ENCODE measurements around the gene TPTE.
"Not testable (repeated sequence)": the region's sequence is repeated elsewhere in the genome, so short reads cannot be mapped to it uniquely, and the experiment has no call there.

TPTE gene

DNA sequence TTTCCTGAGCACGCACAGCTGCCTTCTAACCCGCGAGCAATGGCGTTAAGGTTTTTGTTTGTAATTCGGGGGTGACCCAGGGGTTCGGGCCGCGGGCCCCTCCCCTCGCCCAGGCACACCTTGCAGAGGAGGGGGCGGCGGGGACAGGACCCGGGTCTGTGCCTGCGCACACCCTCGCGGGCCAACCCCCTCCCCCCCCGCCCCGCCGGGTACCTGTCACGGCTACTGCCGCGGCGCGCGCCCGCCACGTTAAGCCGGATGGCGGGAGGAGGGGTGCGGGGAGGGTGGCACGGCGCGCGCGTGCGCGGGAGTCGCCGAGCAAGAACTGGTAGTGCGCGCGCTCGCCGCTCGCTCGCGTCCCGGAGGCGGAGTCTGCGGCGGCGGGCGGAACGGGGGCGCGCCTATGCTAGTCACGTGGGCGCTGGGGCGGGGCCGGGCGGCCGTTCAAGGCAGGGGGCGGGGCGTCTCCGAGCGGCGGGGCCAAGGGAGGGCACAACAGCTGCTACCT lies at the start of gene TPTE:
TPTE (plus strand) TSS at position 493 of the 508 bp plus-strand sequence. CDS start 17,141 bp downstream, outside the sequence.
- DNase-seq = no peak

DNA sequence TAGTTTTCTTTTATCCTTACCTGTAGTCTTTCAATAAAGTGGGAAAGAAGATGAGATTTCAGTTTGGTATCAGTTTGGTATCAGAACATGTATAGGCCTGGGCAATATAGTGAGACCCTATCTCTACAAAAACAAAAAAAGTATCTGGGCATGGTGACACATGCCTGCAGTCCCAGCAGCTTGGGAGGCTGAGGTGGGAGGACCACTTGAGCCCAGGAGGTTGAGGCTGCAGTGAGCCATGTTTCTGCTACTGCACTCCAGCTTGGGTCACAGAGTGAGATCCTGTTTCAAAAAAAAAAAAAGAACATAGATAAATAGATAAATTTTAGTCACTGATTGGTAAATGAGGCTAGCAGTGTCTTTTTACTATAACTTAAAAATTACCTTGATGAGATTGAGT lies 49.4 kb upstream of the TPTE start:
- DNase-seq = not testable (repeated sequence)

DNA sequence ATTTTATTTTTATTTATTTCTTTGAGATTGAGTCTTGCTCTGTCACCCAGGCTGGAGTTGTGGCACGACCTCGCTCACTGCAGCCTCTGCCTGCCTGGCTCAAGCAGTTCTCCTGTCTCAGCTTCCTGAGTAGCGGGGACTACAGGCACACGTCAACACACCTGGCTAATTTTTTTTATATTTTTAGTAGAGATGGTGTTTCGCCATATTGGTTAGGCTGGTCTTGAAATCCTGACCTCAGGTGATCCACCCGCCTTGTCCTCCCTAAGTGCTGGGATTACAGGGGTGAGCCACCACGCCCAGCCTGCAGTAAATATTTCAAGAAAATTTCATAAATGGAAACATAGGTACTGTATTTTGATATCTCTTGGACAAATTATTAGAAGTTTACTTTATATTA lies 43.6 kb upstream of the TPTE start:
- not testable (repeated sequence) for DNase-seq

DNA sequence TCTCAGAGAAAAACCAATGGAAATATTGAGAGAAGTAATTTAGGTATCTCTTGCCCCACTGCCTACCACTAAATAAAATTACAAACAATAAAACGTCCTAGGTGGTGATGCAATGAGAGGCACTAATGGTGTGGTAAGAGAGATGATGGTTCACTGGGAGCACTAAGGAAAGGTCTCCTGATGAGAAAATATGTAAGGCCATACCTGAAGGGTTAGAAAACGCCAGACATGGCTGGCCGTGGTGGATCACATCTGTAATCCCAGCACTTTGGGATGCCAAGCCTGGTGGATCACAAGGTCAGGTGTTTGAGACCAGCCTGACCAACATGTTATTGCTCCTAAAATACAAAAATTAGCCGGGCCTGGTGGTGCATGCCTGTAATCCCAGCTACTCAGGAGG lies 41.5 kb upstream of the TPTE start:
- not testable (repeated sequence) for DNase-seq

DNA sequence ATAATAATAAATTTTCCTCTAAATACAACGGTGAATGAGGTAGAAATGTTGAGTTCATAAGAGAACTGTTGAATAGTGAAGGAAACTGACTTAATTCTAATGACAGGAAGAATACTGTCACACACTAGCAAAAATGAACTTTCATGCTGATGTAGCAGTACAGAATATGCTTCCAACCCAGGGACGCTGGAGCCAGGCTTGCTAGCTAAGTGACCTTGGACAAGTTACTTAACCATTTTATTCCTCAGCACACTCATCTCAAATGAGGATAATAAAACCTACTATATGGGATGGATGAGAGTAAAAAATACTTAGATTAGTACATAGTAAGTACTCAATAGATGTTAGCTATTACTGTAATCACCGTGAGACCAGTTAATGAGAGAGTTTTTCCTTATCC lies 36.5 kb upstream of the TPTE start:
- not testable (repeated sequence) for DNase-seq

DNA sequence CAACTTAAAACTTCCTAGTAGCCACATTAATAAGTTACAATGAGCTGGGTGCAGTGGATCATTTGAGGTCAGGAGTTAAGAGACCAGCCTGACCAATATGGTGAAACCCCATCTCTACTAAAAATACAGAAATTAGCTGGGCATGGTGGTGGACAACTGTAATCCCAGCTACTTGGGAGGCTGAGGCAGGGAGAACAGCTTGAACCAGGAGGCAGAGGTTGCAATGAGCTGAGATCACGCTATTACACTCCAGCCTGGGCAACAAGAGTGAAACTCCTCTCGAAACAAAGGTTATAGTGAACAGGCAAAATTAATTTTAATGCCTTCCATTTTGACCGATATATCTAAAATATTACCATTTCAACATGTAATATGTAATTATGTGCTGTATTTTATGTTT lies 30.9 kb upstream of the TPTE start:
- not testable (repeated sequence) for DNase-seq

DNA sequence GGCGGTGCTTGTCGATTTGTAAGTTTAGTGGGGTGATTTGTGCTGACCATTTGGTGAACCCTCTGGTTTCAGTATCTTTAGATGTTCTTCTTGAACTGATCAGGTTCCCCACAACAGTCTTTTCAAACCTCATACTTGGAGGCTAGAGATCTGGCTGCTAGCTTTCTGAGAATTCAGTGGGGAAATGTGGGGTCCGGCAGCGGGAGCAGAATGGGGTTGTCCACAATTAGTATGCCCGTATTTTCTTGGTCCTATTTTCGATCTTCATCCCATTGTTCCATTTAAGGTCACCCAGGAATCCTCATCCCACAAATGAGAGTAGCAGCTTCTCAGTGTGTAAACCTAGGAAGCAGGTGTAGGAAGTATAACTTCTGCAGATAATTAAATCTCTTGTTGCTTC lies 10.3 kb upstream of the TPTE start:
- DNase-seq = no peak

DNA sequence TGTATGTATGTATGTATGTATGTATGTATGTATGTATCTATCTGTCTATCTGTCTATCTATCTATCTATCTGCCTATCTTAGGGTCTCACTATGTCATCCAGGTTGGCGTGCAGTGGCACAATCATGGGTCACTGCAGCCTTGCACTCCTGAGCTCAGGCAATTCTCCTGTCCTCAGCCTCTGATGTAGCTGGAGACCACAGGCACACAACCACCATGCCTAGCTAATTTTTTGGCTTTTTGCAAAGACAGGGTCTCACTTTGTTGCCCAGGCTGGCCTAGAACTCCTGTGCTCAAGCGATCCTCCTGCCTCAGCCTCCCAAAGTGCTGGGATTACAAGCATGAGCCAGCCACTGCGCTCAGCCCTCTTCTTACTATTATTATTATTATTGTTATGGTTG lies 4.5 kb upstream of the TPTE start:
- not testable (repeated sequence) for DNase-seq

DNA sequence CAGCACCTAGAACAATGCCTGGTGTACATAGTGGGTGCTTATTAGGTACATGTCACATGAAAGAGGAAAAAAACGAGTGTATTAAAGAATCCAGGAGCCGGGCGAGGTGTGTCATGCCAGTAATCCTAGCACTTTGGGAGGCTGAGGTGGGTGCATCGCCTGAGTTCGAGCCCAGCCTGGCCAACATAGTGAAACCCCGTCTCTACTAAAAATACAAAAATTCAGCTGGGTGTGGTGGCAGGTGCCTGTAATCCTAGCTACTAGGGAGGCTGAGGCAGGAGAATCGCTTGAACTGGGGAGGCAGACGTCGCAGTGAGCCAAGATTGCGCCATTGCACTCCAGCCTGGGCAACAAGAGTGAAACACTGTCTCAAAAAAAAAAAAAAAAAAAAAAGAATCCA lies 3.5 kb upstream of the TPTE start:
- DNase-seq = not testable (repeated sequence)

DNA sequence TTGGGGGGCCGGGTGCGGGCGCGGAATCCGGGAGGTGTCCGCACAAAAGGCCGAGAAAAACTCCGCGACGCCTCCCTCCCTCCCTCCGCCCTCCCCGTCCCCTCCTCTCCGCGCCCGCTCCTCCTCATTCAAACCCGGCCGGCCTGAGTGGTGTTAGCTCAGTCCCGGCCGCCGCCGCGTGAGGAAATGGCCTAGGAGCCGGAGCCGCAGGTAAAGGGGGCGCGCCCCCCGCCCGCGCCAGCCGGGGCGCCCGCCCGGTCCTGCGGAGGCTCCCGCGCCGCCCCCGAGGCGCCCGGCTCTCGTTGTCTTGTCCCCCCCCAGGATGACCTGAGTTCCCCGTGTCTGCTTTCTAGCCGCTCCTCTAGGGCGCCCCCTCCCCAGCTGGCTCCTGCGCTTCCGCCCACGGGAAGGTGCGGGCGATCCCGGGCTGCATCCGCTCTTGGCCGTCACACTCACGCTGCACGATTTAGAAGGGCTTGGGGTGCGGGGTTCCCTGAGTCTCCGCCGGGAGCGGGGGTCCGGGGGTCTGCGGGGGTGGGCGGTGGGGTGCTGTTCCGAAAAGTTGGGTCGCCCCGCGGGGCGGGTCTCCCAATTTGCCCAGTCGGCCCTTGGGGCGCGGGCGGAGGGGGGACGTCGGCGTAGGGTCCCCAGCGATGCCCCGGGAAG lies 585 bp downstream of the TPTE start:
- DNase-seq = not testable (repeated sequence)

DNA sequence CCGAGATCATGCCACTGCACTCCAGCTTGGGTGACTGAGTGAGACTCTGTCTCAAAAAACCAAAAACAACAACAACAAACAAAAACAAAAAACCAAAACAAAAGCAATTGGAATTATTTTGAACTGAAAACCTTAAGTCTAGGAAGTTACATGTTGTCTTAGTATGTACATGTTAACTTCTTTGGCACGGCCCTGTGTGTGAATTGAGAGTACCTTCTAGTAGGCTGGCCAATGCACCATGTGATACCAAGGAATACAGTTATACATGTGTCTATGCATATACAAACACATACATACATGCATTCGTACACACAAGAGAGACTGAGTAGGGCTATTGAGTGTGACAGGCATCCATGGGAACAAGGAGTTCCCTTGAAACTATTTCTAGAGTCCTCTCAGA lies 18.6 kb downstream of the TPTE start:
- DNase-seq = no peak

DNA sequence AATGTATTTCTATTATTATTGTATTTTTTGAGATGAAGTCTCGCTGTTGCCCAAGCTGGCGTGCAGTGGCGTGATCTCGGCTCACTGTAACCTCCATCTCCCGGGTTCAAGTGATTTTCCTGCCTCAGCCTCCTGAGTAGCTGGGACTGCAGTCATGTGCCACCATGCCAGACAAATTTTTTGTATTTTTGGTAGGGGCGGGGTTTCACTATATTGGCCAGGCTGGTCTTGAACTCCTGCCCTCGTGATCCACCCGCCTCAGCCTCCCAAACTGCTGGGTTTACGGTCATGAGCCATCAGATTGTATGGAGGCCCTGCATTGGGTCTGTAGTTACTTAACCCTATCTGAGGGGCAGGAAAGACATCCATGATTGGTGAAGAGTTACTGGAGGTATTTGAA lies 23.0 kb downstream of the TPTE start:
- not testable (repeated sequence) for DNase-seq

DNA sequence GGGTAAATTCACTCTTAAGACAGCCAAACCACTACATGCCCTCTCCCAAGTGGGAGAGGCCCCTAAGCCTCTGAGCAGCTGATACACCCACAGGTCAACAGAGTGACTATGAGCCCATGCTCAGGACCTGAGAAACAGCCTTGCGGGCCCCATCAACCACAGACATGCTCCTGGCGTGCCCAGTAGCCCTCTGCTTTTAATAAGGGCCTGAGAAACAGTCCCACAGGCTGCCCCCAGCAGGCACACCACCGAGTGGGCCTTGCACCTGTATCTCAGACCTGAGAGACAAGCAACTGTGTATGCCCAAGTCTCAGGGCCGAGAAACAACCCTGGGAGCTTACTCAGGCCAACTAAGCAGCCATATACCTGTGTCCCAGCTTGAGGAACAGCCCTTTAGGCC lies 26.5 kb downstream of the TPTE start:
- DNase-seq = not testable (repeated sequence)

DNA sequence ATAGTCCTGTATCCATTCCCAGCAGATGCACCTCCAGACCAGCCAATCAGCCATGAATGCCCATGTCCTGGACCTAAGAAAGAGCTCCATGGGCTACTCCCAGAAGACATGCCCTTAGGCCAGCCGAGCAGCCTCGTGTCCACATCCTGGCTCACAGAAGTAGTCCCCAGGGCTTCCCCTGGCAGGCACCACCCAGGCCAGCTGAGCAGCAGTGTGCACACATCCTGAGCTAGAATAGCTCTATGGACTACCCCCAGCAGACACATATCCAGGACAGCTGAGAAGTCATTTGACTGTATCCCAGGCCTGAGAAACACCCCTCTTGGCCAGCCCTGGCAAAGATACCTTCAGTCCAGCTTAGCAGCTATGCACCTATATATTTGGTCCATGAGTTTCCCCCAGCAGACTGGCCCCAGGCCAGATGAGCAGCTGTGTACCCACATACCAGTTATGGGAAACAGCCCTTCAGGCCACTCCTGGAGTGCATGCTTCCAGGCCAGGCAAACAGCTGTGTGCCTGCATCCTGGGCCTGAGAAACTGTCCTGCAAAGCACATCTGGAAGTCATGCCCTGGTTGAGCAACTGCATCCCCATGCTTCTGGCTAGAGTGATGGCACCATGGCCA lies 27.1 kb downstream of the TPTE start:
- not testable (repeated sequence) for DNase-seq

DNA sequence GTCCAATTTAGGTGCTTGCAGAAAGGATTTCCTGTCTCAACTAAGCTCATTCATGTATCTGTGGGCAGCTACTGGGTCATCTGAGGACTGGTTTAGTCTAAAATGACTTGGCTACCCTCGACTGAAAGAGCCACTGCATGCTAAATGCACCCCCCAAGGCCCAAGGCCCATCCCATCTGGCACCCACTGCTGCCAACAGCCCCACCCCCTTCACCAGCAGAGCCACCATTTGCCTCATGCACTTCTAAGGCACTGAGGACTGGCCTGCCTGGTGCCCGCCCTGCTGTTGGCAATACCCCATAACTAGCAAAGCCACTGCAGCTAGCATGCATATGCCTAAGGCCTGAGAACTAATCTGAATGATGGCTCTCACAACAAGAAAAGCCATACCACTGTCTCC lies 49.4 kb downstream of the TPTE start:
- not testable (repeated sequence) for DNase-seq

DNA sequence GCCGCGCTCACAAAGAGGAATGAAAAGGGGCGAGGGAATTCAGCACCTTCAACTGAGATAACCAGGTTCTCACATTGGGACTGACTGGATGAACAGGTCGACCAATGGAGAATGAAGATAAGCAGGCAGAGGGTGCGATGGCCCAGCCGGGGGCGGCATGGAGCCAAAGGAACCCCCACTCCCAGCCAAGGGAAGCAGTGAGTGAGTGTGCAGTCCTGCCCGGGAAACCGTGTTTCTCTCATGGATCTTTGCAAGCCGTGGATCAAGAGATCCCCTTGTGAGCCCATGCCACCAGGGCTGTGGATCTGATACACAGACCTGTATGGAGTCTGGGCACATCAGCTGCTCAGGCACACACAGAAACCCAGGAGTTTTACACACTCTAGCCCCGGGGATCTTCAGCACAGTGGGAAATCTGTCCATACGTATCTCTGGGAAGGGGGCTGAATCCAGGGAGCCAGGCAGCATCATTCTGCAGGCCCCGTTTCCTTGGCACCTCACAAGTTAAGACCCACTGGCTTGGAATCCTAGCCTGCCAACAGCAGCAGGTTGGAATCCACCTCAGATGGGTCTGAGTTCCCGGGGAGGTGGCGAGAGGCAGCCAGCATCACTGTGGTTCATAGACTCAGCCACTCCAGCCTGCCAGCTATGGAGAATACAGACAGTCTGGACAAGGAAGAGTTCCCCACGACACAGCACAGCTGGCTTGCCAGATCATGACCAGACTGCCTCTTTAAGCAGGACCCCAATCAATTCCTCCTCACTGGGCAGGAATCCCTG lies 53.3 kb downstream of the TPTE start:
- not testable (repeated sequence) for DNase-seq

DNA sequence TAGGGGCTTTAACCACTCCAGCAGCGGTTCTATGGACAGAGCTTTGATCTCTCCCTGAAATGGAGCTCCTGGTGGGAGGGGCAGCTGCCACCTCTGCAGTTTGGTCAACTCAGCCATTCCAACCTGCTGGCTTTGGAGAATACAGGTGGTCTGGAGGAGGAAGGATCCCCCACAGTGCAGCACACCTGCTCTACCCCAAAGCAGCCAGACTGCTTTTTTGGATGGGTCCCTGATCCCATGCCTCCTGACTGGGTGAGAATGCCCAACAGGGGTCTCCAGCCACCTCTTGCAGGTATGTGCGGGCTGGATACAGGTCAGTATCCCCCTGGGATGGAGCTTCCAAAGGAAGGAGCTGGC lies 53.9 kb downstream of the TPTE start:
- no peak for DNase-seq

DNA sequence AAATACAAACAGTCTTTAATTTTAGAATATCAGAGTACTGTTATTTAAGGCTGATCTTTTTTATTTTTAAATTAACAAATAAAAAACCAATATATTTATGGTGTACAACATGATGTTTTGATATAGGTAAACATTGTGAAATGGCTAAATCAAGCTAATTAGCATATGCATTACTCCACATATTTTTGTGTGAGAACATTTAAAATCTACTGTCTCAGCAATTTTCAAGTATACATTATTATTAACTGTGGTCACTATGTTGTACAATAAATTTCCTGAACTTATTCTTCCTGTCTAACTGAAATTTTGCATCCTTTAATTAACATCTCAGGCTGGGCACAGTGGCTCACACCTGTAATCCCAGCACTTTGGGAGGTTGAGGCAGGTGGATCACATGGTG lies 57.5 kb downstream of the TPTE start:
- not testable (repeated sequence) for DNase-seq

DNA sequence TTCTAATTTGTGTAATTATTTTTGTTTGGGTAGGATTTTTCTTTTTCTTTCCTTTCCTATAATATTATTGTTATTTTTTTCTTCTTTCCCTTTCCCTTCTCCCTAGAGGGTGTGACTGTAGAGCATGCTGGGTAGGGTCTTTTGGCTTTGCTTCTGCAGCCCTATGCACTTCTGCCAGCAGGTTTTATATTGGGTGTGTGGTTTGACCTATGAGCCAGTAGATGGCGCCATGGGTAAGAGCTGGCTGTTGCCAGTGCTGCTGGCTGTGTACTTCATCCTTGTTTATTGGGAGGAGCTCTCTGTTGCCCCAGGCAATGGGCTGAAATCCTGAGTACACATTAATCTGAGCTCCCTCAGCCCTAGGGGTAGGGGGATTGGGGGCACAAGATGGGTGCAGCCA lies 67.7 kb downstream of the TPTE start:
- not testable (repeated sequence) for DNase-seq

DNA sequence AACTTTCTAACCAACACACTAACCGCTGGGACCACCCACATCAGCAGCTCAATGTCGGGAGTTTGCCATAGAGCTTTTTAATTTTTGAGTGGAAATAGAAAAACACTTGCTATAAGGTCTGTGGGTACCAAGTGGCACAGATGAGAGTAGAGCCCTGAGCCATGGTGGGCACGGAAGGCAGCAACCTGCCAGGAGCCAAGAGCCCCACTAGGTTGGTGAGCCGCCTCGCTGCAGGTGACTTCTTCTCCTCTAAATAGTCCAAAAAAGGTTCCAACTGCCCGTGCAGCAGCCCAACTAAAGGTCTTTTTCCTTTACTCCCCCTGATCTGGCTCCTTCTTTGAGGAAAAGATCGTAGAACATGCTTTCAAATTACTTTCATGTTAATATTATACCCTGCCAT lies 85.7 kb downstream of the TPTE start:
- not testable (repeated sequence) for DNase-seq

DNA sequence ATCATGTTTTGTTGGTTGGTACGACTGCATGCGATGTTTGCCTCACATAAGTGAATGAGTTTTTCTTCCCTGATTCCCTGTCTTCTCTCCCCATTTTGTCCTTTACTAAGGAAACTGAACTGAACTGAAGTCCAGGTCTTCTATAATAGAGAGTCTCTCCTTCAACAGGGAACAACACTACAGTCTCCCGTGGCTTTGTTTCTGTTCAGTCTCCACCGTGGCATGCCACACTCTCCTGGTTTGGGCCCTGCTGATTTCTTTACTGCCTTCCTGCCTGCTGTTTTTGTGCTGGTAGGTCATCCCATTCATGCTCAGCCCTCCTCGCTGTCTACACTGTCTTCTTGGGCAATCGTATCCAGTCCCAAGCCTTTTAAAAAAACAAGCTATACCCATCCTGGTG lies 92.9 kb downstream of the TPTE start:
- not testable (repeated sequence) for DNase-seq

DNA sequence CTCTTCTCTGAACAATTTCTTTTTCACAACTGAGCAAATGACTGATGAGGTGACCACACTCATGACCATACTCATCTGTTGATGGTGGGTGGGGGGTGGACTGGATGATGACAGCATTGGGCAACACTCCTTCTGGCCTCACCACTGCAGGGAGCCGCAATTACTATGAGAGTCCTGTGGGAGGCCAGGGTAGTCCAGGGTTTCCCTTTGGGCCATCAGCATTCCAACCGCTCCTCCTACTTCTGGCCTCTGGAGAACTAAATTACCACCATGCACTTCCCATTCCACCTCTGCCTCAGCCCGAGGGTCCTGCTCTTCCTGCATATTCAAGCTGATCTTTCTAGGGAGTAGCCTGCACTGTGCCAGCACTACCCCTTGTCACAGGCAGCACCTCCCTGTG lies 94.7 kb downstream of the TPTE start:
- DNase-seq = not testable (repeated sequence)

DNA sequence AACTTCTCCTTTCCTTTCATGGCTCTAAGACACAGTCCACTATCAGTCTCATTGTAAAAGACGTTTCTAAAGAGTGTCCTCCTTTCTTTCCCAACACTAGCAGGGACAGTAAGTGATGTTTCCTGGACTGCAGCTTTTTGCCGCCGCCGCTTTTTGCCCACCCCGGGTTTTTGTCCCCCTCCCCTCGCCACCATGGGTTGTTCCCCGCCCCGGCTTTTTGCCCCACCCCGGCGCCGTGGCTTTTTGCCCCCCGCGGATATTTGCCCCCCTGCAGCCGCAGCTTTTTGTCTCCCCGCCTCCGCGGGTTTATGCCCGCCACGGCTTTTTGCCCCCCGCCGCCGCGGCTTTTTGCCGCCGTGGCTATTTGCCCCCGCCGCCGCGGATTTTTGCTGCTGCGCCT lies 95.2 kb downstream of the TPTE start:
- no peak for DNase-seq
